Left lobe of liver (tissue), 2 donors: Measurements from ENCODE around the gene KCNG4. TPM values are rescaled to one million over a fixed set of nuclear protein-coding genes. Genes with fewer than 3 reads are reported as not detected.
A peak's percentile ranks its signal among the peaks of the same experiment; 100 is the strongest.
"Not testable (repeated sequence)": the region's sequence is repeated elsewhere in the genome, so short reads cannot be mapped to it uniquely, and the experiment has no call there.

Source experiments
- ATAC-seq: fragments of 200-7000 bp; cut with Tn5 transposase; one replicate; pipeline ENCODE4 v1.9.1; 2020; ENCODE audit warnings: mild to moderate bottlenecking, moderate library complexity
- DNase-seq: peaks from one replicate; pipeline ENCODE4 v3.0.0-alpha.2; 2020; ENCODE audit warnings: low spot score
- total RNA-seq: library from RNA; stranded (reverse); gene quantifications from one replicate; pipeline ENCODE4 v1.2.1, GENCODE V29; 2021
- donor health status: DM: no; HTN: no; CAD: no; lungs with moderate emphysema.
- donor health status: DM: no; HTN: yes; CAD: no.

KCNG4 gene
- total RNA-seq, 1 donor from 2014 or later: not detected

DNA sequence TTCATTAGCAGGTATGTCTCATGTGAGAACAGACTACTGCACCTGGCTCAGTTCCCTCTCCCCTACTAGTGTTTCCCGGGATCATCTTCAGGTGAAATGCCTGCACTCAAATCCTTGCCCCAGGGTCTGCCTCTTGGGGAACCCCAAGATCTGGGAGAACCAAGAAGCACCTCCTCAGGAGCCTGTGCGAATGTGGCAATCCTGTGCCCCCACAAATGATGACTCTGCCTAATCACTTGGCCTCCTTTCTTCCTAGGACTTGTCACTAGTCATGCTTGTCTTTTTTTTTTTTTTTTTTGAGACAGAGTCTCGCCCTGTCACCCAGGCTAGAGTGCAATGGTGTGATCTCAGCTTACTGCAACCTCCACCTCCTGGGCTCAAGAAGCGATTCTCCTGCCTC is 27.2 kb downstream of the KCNG4 start:
- DNase-seq (no peak), ATAC-seq (no peak)

DNA sequence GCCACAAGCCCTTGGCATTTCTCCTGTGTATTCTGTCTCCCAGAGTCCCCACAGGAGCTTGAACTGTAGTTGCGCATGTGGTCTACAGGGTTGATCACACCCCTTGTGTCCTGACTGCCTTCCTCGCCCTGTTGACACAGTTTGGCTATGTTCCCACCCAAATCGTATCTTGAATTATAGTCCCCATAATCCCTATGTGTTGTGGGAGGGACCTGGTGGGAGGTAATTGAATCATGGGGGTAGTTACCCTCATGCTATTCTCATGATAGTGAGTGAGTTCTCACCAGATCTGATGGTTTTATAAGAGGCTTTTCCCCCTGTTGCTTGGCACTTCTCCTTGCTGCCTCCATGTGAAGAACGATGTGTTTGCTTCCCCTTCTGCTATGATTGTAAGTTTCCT is 27.7 kb downstream of the KCNG4 start:
- DNase-seq (no peak), ATAC-seq (no peak)

GRCh38 chr16:84209989-84210388 is 29.8 kb downstream of the KCNG4 start:
- DNase-seq (no peak), ATAC-seq (no peak)

DNA sequence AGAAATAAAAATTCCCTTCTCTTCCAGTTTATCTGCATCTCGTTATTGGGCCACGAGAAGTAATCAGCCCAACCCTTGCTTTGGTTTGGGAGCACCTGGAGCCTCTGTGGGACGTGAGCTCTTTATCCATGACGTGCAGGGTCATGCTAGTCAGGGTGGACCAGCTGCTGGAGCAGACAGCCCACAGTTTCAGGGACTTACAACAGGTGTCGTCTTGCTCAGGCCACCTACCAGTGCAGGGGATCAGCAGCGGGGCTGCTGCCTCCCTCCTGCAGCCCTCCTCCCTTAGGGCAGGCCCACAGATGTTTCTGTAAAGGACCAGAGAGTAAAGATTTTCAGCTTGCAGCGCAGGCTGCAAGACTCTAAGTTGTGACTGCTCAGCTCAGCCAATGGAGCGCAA is 31.9 kb downstream of the KCNG4 start:
- ATAC-seq (no peak), DNase-seq (no peak)

DNA sequence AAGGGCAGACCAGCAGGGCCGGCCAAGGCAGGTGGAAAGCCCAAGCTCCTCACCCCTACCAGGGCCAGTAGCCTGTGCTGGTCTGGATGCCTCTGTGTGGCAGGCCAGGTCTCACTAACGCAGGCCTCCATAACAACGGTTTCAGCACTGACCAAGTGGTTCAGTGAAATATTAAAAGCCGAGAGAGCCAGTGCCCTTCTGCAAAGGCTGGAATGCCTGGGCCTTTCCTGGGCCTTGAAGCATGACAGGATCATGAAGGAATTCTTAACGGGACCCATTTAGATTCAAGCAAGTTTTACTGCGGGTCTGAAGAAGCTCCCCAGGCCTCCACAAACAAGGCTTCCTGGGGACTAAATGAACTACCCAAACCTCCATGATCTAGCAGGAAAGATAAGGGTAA is 32.6 kb downstream of the KCNG4 start:
- ATAC-seq (no peak), DNase-seq (no peak)

GRCh38 chr16:84205976-84206691 is 33.7 kb downstream of the KCNG4 start:
- no peak for ATAC-seq

GRCh38 chr16:84205123-84205522 is 34.7 kb downstream of the KCNG4 start:
- not testable (repeated sequence) for DNase-seq, ATAC-seq

More at GRCh38 chr16:84205976-84206691, 33.7 kb downstream of the KCNG4 start:
- no peak for DNase-seq

DNA sequence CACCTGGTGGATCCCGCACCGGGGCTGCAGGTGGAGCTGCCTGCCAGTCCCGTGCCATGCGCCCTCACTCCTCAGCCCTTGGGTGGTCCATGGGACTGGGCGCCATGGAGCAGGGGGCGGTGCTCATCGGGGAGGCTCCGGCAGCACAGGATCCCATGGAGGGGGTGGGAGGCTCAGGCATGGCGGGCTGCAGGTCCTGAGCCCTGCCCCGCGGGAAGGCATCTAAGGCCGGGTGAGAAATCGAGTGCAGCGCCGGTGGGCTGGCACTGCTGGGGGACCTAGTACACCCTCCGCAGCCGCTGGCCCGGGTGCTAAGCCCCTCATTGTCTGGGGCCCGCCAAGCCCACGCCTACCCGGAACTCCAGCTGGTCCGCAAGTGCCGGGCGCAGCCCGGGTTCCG is 35.3 kb downstream of the KCNG4 start:
- DNase-seq: not testable (repeated sequence)

DNA sequence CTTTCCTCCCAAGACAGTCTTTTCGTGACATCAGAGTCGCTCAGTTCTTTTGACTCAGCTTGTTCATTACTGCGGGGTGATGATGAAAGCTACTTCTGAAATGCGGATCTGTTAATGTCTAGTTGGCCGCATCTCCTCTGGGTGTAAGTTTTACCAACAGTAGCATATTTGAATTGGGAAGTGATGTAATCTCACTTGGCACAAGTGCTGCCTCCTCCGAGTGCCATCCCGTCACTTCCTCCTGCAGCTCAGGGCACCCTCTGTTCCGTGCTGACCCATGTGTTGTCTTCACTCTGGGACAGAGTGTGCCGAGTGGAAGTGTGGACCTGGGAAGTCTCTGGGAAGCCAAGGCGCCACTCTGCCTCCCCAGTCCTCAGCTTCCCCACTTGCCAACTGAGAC is 40.0 kb downstream of the KCNG4 start:
- DNase-seq (no peak), ATAC-seq (peak; percentile 62)

More for the DNA sequence above, 35.3 kb downstream of the KCNG4 start:
- not testable (repeated sequence) for ATAC-seq

DNA sequence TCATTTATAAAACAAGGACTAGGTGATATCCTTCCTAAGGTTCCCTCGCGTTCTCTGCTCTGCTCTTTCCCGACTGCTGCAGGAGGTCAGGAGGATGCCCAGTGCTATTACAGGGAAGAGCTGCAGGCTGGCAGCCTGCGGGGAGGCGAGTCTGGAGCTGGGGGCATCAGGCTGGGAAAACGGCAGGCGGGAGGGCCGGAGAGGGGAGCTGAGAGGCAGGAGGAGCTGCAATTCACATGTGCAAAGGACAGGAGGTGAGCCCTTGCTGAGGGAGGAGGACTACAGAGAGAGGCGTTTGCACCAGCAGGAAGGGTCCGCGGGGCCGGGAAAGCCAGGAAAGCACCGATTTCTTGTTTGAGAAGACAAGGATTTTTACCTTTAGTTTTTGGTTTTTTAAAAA is 40.7 kb downstream of the KCNG4 start:
- ATAC-seq (no peak), DNase-seq (no peak)

GRCh38 chr16:84198401-84198800 is 41.4 kb downstream of the KCNG4 start:
- ATAC-seq: no peak
- no peak for DNase-seq

GRCh38 chr16:84197466-84198128 is 42.2 kb downstream of the KCNG4 start:
- DNase-seq: no peak

GRCh38 chr16:84196727-84197394 is 43.0 kb downstream of the KCNG4 start:
- ATAC-seq: no peak
- no peak for DNase-seq

More at GRCh38 chr16:84197466-84198128, 42.2 kb downstream of the KCNG4 start:
- ATAC-seq: no peak

DNA sequence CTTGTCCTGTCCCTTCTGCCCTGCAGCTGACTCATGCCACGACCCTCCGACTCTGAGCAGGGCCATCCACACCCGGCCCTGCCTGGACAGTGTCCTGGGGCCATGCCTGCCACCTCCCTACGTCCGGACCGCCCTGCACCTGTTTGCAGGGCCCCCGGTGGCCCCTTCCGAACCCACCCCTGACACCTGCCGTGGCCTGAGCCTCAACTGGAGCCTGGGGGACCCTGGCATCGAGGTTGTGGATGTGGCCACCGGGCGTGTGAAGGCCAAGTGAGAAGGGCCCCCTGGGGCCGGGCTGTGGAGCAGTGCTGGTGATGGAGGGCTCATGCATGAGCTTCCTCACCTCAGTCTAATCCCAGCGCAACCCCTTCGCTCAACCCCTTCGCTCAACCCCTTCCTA is 43.7 kb downstream of the KCNG4 start:
- DNase-seq: no peak
- no peak for ATAC-seq

GRCh38 chr16:84195201-84196093 is 44.4 kb downstream of the KCNG4 start:
- DNase-seq: no peak
- no peak for ATAC-seq

- ATAC-seq (no peak), DNase-seq (no peak)
Measured at GRCh38 chr16:84194470-84195200, 45.2 kb downstream of the KCNG4 start.

- no peak for DNase-seq
- ATAC-seq: no peak
Measured at GRCh38 chr16:84194018-84194417, 45.8 kb downstream of the KCNG4 start.

DNA sequence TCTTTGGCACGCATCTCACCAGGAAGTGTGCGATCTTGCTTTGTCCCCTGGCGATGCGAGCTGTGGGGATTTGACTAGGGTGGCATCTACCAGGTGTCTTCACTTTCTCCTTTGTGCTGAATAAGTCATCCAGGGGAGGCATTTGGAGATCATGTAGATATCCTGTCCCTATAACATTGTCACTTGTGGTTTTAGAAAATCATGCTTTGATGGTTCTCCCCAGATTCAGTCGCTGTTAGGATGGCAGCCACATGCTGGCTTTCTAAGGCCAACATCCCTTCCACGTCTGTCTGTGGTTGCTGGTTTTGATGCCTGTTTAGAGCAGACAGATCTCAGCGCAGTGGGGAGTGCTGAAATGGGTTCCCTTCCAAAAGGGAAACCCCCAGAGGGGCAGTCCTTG is 46.3 kb downstream of the KCNG4 start:
- DNase-seq (no peak), ATAC-seq (no peak)

- ATAC-seq: no peak
Measured at GRCh38 chr16:84191466-84191865, 48.3 kb downstream of the KCNG4 start.

GRCh38 chr16:84190731-84191388 is 49.0 kb downstream of the KCNG4 start, which contains the start of gene ADAD2:
Gene ADAD2 (plus strand): TSS chr16:84191157. CDS start chr16:84191231, 74 bp downstream.
- ATAC-seq: no peak

More at GRCh38 chr16:84191466-84191865, 48.3 kb downstream of the KCNG4 start:
- DNase-seq: no peak

More at GRCh38 chr16:84190731-84191388, 49.0 kb downstream of the KCNG4 start, which contains the start of gene ADAD2:
- DNase-seq: no peak
